Measurements from ENCODE around the gene E2F1.
"Not testable (repeated sequence)": the region's sequence is repeated elsewhere in the genome, so short reads cannot be mapped to it uniquely, and the experiment has no call there.

The E2F1 gene

DNA sequence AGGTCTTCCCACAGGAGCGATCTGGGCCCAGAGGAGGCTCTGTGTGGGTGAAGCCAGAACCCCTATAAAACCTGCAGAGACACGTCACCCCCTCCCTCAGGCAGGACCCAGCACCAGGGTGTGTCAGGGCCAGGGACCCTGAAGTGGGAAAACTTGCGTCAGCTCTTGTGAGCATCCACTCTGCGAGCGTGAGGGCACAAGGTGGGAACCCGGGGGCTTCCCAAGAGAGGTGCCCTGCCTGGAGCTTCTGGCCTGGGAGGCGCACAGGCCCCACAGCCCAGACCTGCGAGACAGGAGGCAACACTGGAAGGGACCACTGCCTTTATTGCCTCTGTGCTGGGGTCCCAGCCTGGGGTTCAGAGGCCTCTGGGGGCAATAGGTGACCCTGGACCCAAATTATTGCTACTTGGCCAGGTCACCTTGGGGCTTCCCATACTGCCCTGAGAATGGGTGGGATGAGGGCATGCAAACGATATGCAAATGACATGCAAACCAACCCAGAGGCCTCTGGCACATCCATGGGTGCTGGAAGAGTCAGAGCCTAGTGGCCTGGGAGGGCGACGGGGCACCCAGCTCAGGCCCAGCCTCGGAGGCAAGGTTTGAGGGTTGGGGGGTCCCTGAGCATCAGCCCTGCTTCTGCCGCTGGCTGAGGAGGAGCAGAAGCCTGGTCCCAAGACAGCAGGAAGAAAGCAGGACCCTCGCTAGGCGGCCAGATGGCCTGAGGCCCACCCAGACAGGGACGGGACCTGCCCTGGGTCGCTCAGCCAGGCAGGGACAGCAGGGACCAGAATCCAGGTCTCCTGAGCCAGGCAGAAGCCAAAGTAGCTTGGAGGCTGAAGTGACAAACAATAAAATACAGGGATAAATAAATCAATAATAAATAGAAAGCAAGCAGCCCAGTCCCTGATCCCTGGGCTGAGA is 29.1 kb downstream of the E2F1 start:
- no peak for DNase-seq

DNA sequence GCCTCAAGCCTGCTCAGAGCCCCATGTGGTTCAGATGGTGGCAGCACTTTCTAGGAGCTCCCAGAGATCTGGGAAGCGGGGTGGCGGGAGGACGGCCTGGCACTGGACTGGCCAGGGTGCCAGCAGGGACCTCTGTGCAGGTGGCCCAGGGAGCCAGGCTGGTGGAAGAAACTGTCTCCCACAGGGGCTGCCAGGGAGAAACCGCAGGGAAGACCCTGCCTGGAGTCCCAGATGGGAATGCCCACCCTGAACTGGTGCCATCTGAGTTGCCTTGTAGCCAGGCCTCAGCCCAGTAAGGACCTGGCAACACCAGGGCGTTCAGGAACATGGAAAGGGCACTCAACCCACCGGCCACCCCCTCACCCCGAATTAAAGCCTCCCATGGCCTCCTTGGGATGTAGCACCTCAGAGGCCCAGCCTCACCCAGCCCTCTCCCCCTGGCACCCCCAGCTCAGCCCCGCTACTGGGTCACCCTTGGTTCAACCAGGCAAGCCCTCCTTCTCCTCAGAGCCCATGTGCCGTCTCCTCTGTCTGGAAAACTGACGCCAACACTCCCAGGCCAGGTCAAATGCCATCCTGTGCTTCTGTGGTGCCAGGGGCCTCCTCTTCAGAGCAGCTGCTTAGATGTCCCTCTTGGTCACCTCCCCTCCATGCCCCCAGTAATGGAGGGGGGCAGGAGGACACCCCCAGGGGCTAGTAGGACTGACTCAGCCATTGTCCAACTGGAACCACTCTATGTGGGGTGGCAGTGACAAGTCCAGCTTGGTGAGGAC is 30.0 kb downstream of the E2F1 start:
- no peak for DNase-seq

DNA sequence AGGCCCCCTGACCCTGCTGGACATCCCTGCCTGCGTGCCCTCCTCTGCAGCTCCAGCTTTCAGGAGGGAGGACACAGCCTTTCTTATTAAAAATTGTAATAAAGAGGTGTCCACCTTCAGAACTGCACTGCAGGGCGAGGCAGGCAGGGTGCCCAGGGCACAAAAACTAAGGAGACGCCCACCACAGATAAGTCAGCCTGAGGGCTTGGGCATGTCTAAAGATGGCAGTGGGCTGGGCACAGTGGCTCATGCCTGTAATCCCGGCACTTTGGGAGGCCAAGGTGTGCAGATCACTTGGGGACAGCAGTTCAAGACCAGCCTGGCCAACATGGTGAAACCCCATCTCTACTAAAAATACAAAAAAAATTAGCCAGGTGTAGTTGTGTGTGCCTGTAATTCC is 31.0 kb downstream of the E2F1 start:
- DNase-seq = no peak

DNA sequence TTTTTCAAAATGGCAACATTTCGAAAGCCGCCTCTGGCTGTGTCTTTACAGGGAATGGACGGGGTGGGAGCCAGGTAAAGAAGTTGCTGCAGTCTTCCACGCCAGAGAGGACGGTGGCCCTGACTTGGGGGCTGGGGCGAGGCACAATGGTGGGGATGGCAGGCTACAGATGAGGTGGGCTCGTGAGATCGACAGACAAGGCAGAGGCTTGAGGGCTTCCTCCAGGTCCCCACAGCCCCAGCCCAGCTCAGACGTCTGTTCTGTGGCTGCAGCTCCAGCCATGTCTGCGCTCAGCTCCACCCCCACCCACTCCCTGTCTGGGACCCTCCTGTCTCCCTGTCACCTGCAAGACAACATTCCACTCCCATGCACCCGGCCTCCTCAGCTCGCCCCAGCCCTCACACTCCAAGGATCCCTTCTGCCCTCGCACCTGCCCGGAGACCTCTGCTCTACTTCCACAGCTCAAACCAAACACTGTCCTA is 31.5 kb downstream of the E2F1 start:
- no peak for DNase-seq

DNA sequence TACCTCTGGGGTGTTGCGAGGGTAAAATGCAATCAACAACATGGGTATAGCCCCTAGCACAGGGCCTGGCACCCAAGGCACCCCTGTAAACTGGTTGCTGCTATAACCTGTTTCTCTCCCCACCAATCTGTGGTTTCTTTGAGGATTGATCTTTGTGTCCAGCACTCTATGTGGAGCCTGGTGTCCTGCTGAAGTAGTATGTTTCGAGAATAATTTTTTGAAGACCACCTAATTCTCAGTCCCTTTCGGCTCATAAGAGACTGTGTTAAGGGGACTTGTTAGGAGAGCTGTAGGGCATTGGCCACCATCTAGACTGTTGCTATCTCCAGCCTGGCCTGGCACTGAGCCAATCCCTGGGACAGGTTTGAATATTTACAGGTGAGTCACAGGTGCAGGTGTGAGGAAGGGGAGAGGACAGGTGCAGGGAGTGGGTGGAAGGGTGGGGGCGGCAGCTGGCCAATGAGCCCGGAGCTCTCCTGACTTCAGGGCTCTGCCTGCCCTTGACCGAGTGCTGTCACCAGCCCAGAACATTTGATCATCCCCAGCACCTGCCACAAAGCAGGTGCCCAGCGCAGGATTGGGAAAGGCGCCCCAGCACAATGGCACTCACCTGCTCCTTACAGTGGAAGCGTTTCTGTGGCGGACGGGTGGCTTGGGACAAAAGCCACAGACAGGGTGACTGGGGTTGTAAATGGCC is 32.1 kb downstream of the E2F1 start:
- DNase-seq = no peak

DNA sequence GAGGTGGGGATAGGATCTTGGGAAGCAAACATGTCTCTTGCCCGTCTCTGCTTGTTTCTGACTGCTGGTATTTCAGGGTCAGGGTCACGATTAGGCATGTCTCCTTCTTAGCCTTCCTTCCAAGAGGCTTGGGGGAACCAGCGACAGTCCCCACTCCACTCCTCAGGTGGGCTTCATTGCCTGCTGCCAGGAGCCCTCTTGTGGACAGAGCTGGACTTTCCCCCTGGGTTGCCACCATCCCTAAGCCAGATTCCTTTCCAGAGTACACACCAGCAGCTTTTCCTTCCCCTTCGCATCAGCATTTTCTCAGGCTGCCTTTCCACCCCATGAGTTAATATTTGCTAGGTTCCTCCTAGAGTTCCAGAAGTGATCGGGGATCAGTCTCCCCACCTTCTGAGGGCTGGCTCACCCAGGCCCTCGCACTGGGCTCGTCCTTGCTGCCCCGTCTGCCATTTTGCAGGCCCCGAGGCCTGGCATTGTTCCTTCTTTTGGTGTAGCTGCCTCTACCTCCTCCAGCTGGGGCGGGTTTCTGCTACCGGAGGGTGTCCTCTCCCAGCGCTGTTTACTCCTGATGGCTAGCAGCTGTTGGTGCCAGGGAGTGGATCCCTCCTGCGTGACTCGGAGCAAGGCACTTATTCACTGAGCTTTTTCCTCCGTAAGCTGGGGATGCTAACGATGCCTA is 32.8 kb downstream of the E2F1 start:
- DNase-seq = peak; percentile 56

DNA sequence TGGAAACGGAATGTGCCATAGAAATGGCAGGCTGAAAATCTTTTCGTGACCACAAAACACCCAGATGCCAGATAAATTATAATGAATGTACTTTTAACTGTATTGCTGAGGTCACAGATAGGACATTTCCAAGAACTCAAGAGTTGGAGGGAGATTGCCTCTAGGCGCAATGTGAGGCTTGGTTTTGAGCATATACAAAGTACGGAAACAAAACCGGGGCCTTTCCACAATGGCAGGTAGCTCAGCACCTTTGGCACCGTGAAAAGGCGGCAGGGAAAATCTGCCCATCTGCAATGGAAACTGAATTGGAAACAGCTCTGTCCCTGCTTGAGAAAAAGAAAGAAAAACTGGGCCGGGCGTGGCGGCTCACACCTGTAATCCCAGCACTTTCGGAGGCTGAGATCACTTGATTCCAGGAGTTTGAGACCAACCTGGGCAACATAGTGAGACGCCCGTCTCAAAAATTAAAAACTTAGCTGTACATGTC is 34.6 kb downstream of the E2F1 start:
- no peak for DNase-seq

DNA sequence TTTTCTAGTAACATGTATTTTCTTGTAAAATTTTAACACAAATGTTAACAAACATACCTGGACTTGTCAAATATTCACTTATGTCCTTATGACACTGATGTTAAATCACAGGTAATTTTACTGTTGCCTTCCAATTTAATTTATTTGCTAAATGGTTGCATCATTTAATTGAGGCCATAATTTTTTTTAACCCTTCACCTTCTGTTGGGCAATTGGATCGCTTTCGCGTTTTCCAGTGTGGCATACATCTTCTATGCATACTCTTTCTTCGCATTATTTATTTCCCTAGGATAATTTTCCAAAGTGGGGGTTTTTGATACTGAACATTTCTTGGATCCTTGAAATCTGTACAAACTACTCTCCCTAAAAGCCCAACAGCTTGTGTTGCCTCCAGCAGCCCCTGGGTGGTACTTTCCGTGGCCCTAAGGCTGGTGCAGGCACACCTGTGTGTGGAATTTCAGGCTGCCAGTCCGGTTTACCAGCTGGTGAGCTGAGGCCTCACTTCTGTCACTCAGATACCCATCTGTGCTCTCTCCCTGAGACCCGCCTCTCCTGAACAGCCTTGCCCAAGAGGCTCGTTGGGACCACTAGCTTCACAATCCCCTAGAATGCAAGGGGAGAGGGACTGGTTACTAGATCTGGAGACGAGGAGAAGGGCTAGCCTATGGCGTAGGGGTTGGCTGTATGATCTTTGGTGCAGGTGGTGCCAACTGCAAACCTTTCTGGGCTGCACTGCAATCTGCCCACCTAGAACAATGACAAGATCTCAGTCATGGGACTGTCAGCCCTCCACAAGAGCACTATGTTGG is 35.2 kb downstream of the E2F1 start:
- DNase-seq = no peak

DNA sequence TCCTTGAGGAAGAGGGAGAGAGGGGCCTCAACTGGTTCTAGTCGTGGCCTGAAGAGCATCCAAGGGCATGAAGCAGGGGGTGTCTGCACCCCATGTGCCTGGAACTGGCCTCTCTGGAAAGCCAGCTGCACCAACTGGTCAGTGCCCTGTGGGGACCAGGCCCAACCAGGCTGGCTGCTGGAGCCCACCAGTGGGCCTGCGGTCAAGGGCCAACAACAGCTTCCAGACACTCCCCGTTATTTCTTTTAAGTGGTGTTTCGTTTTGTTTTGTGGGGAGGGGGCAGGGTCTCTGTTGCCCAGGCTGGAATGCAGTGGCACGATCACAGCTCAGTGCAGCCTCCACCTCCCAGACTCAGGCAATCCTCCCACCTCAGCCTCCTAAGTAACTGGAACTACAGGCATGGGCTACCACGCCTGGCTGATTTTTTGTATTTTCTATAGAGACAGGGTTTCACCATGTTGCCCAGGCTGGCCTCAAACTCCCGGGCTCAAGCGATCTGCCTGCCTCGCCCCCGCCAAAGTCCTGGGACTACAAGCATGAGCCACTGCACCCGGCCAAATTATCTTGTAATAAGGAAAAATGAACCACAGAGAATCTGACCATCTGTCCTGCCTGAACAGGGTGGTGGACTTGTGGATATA is 36.0 kb downstream of the E2F1 start:
- no peak for DNase-seq

DNA sequence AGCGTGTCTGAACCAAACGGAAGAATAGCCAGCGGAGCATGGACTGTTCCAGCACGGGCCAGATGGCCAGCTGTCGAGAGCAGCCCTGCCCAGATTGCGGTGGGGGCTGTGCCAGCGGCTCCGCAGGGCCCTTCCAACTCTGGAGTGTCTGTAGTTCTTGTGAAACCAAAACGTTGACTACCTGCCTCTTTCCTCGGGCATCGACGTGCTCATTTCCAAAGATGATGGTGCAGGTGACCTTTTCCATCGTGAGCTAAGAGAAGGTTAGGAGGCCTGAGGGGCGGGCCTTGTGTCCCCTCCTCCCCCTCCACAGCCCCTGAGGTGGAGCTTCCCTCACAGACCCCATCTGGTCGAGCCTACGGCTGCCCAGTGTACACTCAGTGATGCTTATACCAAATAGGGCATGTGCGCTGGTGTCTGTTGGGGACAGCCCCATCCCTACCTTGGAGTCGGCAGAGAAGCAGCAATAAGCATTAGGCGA is 36.9 kb downstream of the E2F1 start:
- DNase-seq = no peak

DNA sequence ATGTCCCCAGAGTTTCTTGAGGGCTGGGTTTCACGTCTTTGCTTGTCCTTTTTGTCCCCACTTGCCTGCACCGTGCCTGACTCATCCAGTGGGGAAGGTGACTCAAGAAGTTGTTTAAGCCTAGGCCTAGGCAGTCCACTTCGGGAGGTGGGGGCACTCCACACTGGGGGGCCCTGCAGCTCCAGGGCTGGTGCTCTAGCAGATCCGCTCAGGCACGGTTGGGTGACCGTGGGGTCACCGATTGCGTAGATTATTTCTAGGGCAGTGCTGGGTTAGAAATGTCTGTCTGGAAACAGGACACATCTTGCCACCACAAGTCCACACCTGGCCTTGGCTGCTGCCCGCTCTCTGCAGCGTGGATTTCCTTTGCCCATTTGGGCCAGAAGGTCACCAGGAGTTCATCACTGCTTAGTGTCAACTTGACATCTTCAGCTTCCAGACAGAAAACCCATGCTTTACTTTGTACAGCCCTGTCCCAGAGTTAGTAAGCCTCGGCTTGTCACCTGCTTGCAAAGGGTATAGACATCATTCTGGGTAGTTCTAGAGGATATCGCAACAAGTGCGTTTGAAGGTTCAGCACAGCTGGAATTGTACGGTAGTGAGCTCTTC is 37.7 kb downstream of the E2F1 start:
- no peak for DNase-seq

DNA sequence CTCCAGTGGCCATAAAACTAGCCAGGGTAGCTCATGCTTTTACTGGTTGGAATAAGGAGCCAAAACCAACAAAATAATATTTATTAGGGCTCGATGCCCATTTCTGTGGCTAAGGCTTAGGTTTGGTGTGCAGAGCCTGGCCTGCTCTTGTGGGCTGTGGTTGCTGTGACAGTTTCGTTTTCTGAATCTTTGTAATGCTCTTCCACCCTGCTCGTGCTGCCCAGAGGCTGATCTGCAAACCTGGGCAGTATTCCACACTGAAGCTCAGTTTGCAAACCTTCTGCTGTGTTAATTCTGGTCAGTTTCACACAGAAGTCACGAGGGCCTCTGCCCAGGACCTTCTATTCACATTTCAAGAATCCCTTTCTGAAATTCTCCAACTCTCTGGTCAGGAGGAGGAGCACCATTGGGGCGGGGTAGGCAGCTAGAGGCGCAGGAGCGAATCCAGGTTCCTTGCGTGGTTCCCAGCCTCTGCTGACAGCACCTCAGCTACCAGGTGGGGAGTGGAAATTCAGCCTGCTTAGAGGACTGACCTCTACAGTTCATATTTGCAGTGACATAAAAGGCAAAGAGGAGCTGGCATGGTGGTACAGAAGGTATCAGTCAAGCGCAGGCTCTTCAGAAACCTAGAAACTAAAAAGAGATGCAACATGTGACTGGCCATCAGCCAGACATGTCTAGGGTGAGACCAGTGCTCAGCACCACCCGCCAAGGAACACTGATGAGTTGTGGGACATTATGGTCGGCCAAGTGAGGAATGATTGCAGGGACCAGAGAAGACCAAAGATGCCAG is 38.4 kb downstream of the E2F1 start:
- peak; percentile 55 for DNase-seq

DNA sequence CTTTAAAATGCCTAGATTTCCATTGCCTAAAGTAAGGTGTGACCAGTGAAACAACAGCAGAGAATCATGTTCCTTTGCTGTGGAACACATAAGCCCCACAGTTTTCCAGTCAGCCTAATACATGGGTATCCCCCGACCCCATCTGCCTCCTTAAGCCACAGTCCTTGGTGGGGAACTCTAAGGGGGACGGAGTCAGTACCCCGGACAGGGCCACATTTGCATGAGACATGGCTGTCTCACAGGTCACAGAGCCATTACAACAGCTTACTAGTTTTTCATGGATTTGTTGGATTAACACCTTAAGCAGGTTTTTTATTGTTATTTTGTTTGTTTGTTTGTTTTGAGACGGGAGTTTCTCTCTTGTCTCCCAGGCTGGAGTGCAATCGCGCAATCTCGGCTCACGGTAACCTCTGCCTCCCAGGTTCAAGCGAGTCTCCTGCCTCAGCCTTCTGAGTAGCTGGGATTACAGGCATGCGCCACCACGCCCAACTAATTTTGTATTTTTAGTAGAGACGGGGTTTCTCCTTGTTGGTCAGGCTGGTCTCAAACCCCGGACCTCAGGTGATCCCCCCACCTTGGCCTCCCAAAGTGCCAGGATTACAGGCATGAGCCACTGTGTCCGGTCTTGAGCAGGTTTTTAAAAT is 39.1 kb downstream of the E2F1 start:
- not testable (repeated sequence) for DNase-seq

DNA sequence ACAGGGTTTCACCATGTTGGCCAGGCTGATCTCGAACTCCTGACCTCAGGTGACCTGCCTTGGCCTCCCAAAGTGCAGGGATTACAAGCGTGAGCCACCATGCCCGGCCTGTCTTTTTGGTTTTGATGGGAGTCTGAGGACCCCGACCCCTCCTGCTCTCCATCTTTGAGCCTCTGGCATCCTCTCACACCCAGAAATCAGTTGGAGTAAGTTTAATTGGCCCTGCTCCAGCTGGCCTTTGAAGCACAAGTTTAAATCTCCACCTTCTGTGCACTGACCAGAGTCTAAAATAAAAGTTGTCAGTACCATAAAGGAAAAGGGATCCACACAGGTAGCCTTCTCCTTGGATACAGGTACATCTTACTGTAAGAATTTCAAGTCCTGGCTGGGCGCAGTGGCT is 40.0 kb downstream of the E2F1 start:
- no peak for DNase-seq

DNA sequence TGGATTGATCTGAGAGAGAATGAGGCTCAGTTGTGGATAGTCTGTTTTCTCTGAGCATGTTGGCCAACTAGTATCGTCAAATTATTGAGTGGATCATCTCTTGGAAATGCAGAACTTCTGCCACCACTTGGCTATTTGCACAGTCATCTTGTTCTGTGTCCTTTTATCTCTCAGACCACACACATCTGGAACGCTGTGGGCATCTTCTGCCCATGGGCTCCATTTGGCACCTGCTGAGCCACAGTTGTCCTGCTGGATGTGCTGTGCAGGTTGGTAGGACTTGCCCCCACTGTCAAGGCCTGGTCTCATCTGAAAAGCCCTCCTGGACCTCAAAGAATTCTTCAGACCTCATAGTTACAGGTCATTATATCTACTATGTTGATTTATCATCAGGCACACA is 40.8 kb downstream of the E2F1 start:
- no peak for DNase-seq

DNA sequence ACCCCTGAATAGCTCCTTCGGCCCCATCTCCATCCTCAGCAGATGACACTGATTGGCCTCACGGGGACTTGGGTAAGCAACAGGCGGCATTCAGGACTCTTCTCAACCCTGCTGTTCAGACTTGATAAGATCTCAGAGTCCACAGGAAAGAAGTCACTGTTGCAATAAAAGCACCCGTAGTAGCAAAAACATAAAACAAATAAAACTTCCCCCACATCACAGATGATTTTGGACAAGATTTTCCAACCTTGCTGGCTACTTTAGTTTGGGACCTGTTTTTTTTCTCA is 41.2 kb downstream of the E2F1 start:
- no peak for DNase-seq

DNA sequence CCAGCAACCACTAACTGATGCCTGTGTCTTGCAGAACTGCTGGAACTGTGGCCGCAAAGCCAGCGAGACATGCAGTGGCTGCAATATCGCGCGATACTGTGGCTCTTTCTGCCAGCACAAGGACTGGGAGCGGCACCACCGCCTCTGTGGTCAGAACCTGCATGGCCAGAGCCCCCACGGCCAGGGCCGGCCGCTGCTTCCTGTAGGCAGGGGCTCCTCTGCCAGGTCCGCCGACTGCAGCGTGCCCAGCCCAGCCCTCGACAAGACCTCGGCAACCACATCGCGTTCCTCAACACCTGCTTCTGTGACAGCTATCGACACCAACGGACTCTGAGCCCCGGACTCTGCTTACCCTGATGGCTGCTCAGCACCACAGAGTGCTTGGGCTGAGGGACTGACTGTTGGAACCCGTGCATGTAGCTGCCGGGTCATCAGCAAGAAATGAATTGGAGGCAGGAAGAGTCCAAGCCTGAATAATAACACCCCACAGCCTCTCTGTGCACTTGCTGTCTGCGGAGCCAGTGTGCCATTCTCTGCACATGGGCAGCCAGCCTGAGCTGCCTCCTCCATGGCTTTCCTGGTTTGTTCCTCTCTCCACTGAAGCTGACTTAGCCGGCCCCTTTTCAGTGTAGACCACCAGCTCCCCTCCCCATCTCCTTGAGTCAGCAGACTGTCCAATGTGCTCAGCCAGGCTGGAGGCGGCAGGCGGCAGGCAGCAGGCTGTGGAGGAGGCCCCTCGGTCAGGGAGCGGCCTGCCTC is 41.7 kb downstream of the E2F1 start:
- no peak for DNase-seq

DNA sequence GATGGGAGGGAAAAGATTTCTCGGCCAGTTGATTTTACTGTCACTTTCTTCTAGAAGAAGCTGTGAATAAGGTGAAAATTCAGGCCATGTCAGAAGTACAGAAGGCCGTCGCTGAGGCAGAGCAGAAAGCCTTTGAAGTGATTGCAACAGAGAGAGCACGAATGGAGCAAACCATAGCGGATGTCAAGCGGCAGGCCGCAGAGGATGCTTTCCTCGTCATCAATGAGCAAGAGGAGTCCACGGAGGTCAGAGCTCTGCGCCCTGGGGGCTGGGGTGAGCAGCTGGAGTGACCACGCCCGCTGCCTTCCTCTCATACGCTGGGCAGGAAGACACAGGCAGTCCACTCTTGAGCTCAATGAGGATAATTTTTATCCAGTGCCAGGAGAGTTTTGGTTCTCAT is 45.9 kb downstream of the E2F1 start:
- no peak for DNase-seq

DNA sequence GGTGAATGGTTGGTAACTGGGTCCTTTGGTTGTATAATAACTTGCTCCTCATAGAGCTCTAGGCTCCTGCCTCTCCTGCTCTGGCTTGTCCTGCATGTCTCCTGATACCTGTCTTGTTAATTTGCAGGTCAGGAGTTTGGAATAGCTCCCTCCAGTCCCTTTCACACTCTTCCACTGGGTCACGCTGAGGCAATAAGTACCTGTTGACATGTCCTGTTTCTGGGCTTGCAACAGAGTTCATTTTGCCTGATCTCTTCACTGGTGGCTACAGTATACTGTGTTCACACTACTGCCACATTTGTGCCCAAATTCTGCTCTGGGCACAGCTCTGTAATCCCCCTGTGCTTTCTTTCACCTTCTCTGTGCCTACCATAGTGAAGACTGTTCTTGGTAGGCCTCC is 49.4 kb downstream of the E2F1 start:
- DNase-seq = no peak
